Neural cell (in vitro differentiated cells): Measurements from ENCODE around the gene TP53I13. TPM values are rescaled to one million over a fixed set of nuclear protein-coding genes. Genes with fewer than 3 reads are reported as not detected.

Experiments
- H2AFZ ChIP-seq: fragments of 200-600, 300-800 bp; sonication (generic), shearing (Covaris generic); 2 replicates; pipeline ENCODE4 v1.6.0; 2014; ENCODE audit warnings: low read depth, mild to moderate bottlenecking, antibody characterized with exemption, low read length, moderate library complexity
- H3F3A ChIP-seq: fragments of 200-600 bp; shearing (Covaris generic); 2 replicates; pipeline ENCODE4 v1.6.1; 2016; ENCODE audit warnings: mild to moderate bottlenecking, moderate library complexity, mixed read lengths, antibody characterized with exemption, low read length; ENCODE audit not compliant: insufficient read depth, poor library complexity, severe bottlenecking
- H3K27ac ChIP-seq: fragments of 200-600, 300-800 bp; sonication (generic), shearing (Covaris generic); 2 replicates; pipeline ENCODE4 v1.5.1; 2014; ENCODE audit warnings: mild to moderate bottlenecking, low read length, moderate library complexity
- H3K27me3 ChIP-seq: fragments of 300-800, 200-600 bp; sonication (generic), shearing (Covaris generic); 2 replicates; pipeline ENCODE4 v1.6.0; 2014; ENCODE audit warnings: mild to moderate bottlenecking, low read depth, low read length, moderate library complexity; ENCODE audit not compliant: insufficient read depth
- H3K36me3 ChIP-seq: fragments of 300-800, 200-600 bp; sonication (generic), shearing (Covaris generic); 2 replicates; pipeline ENCODE4 v1.5.1; 2014; ENCODE audit warnings: mild to moderate bottlenecking, antibody characterized with exemption, low read length, moderate library complexity; ENCODE audit not compliant: insufficient read depth
- H3K4me2 ChIP-seq: fragments of 300-800, 200-600 bp; sonication (generic), shearing (Covaris generic); 2 replicates; pipeline ENCODE4 v1.6.0; 2014; ENCODE audit warnings: mild to moderate bottlenecking, low read length
- H3K4me3 ChIP-seq: fragments of 300-800, 200-600 bp; sonication (generic), shearing (Covaris generic); 2 replicates; pipeline ENCODE4 v1.5.1; 2014; ENCODE audit warnings: mild to moderate bottlenecking, low read length, moderate library complexity
- H3K79me2 ChIP-seq: fragments of 200-600 bp; shearing (Covaris generic); replicated peaks from 2 replicates; pipeline ENCODE4 v1.6.0; 2014; ENCODE audit warnings: mild to moderate bottlenecking, low read length, moderate library complexity; ENCODE audit not compliant: insufficient read depth
- H3K9ac ChIP-seq: fragments of 300-800, 200-600 bp; sonication (generic), shearing (Covaris generic); 2 replicates; pipeline ENCODE4 v1.6.1; 2016; ENCODE audit warnings: mild to moderate bottlenecking, low read length, mixed read lengths
- H3K9me2 ChIP-seq: fragments of 200-600 bp; shearing (Covaris generic); 2 replicates; pipeline ENCODE4 v1.6.1; 2016; ENCODE audit warnings: mild to moderate bottlenecking, low read length, mixed read lengths; ENCODE audit not compliant: insufficient read depth
- H3K9me3 ChIP-seq: fragments of 200-600, 300-800 bp; sonication (generic), shearing (Covaris generic); 2 replicates; pipeline ENCODE4 v1.6.1; 2016; ENCODE audit warnings: mild to moderate bottlenecking, mixed run types, low read length, moderate library complexity, mixed read lengths
- H4K20me1 ChIP-seq: fragments of 200-600 bp; shearing (Covaris generic); 2 replicates; pipeline ENCODE4 v1.6.1; 2016; ENCODE audit warnings: mild to moderate bottlenecking, mixed run types; ENCODE audit not compliant: insufficient read depth
- EP300 ChIP-seq: fragments of 450-650 bp; conservative IDR thresholded peaks from 2 replicates; pipeline ENCODE4 v1.6.1; 2014; ENCODE audit warnings: antibody characterized with exemption, mild to moderate bottlenecking, moderate library complexity; ENCODE audit not compliant: poor library complexity, severe bottlenecking
- EZH2 ChIP-seq: fragments of 200-600, 300-800 bp; shearing (Covaris generic), sonication (generic); IDR thresholded peaks from 2 replicates; pipeline ENCODE4 v1.6.1; 2014; ENCODE audit warnings: antibody characterized with exemption, low read length, borderline replicate concordance, mild to moderate bottlenecking; ENCODE audit not compliant: insufficient read depth, poor library complexity, severe bottlenecking
- MXI1 ChIP-seq: fragments of 450-650 bp; conservative IDR thresholded peaks from 2 replicates; pipeline ENCODE4 v1.6.1; 2014; ENCODE audit warnings: antibody characterized with exemption, mild to moderate bottlenecking; ENCODE audit not compliant: poor library complexity, severe bottlenecking
- POLR2AphosphoS5 ChIP-seq: IDR thresholded peaks from 2 replicates; pipeline ENCODE4 v1.6.1; 2012
- RAD21 ChIP-seq: fragments of 450-650 bp; conservative IDR thresholded peaks from 2 replicates; pipeline ENCODE4 v1.6.1; 2014; ENCODE audit warnings: antibody characterized with exemption, mild to moderate bottlenecking, moderate library complexity
- SMC3 ChIP-seq: fragments of 450-650 bp; conservative IDR thresholded peaks from 2 replicates; pipeline ENCODE4 v1.6.1; 2014; ENCODE audit warnings: antibody characterized with exemption, mild to moderate bottlenecking, moderate library complexity; ENCODE audit not compliant: poor library complexity
- TAF1 ChIP-seq: IDR thresholded peaks from 2 replicates; pipeline ENCODE4 v1.6.1; 2012; ENCODE audit warnings: low read depth
- polyA plus RNA-seq: library from polyadenylated mRNA; depleted of rRNA; stranded (reverse); fragments of >200 nt; gene quantifications from 2 replicates; pipeline ENCODE4 v1.2.3, GENCODE V29; 2014
- TF ChIP-seq, protein P1 (sequence below): IDR thresholded peaks from 2 replicates; pipeline ENCODE4 v1.6.1; 2012; ENCODE audit warnings: borderline replicate concordance
- TF ChIP-seq, protein P2 (sequence below): fragments of 450-650 bp; IDR thresholded peaks from 2 replicates; pipeline ENCODE4 v1.5.1; 2014; ENCODE audit warnings: antibody characterized with exemption, mild to moderate bottlenecking, moderate library complexity; ENCODE audit not compliant: poor library complexity, severe bottlenecking

Gene TP53I13
- polyA plus RNA-seq, 1 donor from 2014 or later, result 18.4 TPM

DNA sequence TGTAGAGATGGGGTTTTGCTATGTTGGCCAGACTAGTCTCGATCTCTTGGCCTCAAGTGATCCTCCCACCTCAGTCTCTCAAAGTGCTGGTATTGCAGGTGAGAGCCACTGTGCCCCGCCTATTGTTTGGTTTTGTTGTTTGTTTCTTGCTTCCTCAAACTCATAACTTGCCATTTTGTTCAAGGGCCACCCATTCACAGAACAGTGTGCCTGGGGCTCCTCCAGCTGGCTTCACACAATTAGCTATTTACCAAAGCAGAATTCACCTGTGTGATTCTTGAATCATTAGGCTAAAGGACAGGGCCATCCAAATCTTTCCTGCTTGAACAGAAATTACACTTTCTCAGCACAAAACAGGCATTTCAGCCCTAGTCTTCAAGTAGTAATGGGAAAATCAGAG lies 8.9 kb upstream of the TP53I13 start:
- no peaks in the 10 kb centered on the region for H3K36me3 ChIP-seq

DNA sequence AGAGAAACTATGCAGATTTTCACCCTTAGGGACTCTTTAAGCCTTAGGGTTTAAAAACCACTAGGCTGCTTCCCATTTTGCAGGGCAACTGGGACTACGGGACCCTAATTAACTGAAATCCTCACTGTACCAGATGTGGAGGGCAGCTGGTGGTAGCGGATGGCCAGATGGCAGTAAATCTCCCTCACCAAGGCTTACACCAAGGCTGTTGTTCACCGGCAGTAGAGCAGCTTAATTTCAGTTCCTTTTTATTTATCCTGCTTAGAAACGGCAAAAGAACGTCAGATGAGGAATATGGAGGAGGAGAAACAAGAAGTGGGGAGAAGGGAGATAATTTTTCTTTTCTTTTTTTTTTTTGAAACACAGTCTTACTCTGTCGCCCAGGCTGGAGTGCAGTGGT lies 8.2 kb upstream of the TP53I13 start:
- no peaks in the 10 kb centered on the region for H3K79me2 ChIP-seq
- no peaks in the 10 kb centered on the region for H3K9me2 ChIP-seq
- H3K27me3 ChIP-seq, result peaks cover 15% of the 10 kb centered on the region
- no peak overlapping the region for H3K4me3 ChIP-seq
- H3K4me2 ChIP-seq, result no peak overlapping the region
- no peak overlapping the region for H2AFZ ChIP-seq
- H3K9ac ChIP-seq, result no peak overlapping the region
- no peak overlapping the region for H3K27ac ChIP-seq
- H3F3A ChIP-seq, result no peaks in the 10 kb centered on the region
- TF ChIP-seq, protein P1, sequence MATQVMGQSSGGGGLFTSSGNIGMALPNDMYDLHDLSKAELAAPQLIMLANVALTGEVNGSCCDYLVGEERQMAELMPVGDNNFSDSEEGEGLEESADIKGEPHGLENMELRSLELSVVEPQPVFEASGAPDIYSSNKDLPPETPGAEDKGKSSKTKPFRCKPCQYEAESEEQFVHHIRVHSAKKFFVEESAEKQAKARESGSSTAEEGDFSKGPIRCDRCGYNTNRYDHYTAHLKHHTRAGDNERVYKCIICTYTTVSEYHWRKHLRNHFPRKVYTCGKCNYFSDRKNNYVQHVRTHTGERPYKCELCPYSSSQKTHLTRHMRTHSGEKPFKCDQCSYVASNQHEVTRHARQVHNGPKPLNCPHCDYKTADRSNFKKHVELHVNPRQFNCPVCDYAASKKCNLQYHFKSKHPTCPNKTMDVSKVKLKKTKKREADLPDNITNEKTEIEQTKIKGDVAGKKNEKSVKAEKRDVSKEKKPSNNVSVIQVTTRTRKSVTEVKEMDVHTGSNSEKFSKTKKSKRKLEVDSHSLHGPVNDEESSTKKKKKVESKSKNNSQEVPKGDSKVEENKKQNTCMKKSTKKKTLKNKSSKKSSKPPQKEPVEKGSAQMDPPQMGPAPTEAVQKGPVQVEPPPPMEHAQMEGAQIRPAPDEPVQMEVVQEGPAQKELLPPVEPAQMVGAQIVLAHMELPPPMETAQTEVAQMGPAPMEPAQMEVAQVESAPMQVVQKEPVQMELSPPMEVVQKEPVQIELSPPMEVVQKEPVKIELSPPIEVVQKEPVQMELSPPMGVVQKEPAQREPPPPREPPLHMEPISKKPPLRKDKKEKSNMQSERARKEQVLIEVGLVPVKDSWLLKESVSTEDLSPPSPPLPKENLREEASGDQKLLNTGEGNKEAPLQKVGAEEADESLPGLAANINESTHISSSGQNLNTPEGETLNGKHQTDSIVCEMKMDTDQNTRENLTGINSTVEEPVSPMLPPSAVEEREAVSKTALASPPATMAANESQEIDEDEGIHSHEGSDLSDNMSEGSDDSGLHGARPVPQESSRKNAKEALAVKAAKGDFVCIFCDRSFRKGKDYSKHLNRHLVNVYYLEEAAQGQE, result no peak
- TF ChIP-seq MXI1, result no peak
- no peak for TF ChIP-seq EP300
- TF ChIP-seq, protein P2, sequence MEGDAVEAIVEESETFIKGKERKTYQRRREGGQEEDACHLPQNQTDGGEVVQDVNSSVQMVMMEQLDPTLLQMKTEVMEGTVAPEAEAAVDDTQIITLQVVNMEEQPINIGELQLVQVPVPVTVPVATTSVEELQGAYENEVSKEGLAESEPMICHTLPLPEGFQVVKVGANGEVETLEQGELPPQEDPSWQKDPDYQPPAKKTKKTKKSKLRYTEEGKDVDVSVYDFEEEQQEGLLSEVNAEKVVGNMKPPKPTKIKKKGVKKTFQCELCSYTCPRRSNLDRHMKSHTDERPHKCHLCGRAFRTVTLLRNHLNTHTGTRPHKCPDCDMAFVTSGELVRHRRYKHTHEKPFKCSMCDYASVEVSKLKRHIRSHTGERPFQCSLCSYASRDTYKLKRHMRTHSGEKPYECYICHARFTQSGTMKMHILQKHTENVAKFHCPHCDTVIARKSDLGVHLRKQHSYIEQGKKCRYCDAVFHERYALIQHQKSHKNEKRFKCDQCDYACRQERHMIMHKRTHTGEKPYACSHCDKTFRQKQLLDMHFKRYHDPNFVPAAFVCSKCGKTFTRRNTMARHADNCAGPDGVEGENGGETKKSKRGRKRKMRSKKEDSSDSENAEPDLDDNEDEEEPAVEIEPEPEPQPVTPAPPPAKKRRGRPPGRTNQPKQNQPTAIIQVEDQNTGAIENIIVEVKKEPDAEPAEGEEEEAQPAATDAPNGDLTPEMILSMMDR, result no peak
- TF ChIP-seq TAF1, result no peak
- TF ChIP-seq EZH2, result no peak
- TF ChIP-seq POLR2AphosphoS5, result no peak
- TF ChIP-seq RAD21, result no peak
- no peak for TF ChIP-seq SMC3
- no peaks in the 10 kb centered on the region for H3K36me3 ChIP-seq
- no peaks in the 10 kb centered on the region for H3K9me3 ChIP-seq
- H4K20me1 ChIP-seq, result no peaks in the 10 kb centered on the region

More for the DNA sequence above, 8.9 kb upstream of the TP53I13 start:
- no peaks in the 10 kb centered on the region for H4K20me1 ChIP-seq
- no peak overlapping the region for H3K27ac ChIP-seq
- TF ChIP-seq RAD21 (no peak), MXI1 (no peak), TAF1 (no peak), SMC3 (no peak), POLR2AphosphoS5 (no peak), EP300 (no peak)
- TF ChIP-seq, protein P2, result no peak
- H3K9ac ChIP-seq, result no peak overlapping the region
- no peaks in the 10 kb centered on the region for H3F3A ChIP-seq
- H3K4me3 ChIP-seq, result no peak overlapping the region
- no peaks in the 10 kb centered on the region for H3K79me2 ChIP-seq
- H3K4me2 ChIP-seq, result no peak overlapping the region
- H3K9me3 ChIP-seq, result no peaks in the 10 kb centered on the region
- peaks cover 9% of the 10 kb centered on the region for H3K27me3 ChIP-seq
- H2AFZ ChIP-seq, result no peak overlapping the region
- no peaks in the 10 kb centered on the region for H3K9me2 ChIP-seq
